Astrocyte of the cerebellum (primary cell): Measurements from ENCODE around the gene ADGRE1.

Experiments used
- DNase-seq: peaks from one replicate; pipeline ENCODE4 v3.0.0-alpha.2; 2011; ENCODE audit warnings: low read depth
- H3K4me3 ChIP-seq: 2 replicates; pipeline ENCODE4 v1.5.1; 2011; ENCODE audit warnings: mild to moderate bottlenecking, low read depth, low read length, moderate library complexity
- CTCF ChIP-seq: IDR thresholded peaks from 2 replicates; pipeline ENCODE4 v1.5.1; 2012; ENCODE audit warnings: low read length, low read depth, moderate library complexity, mild to moderate bottlenecking; ENCODE audit errors: missing control alignments
- in situ Hi-C: cut with HindIII; loops from 2 replicates; pipeline ENCODE4 v1.10.0; 2017; ENCODE audit warnings: low sequenced_read_pairs

ADGRE1 gene

GRCh38 chr19:6891761-6892385, 4.5 kb downstream of the ADGRE1 start:
- in situ Hi-C loops = no loop called here
- DNase-seq = no peak
- H3K4me3 ChIP-seq = no peak overlapping the region
- no peak for TF ChIP-seq CTCF

GRCh38 chr19:6894313-6894712, 6.9 kb downstream of the ADGRE1 start:
- TF ChIP-seq CTCF = no peak
- in situ Hi-C loops = no loop called here
- no peak overlapping the region for H3K4me3 ChIP-seq
- DNase-seq = no peak

GRCh38 chr19:6903446-6903845, 16.1 kb downstream of the ADGRE1 start:
- in situ Hi-C loops = no loop called here
- TF ChIP-seq CTCF = no peak

GRCh38 chr19:6906559-6907060, 19.2 kb downstream of the ADGRE1 start:
- no peak for TF ChIP-seq CTCF
- in situ Hi-C loops = no loop called here
- no peak overlapping the region for H3K4me3 ChIP-seq
- no peak for DNase-seq

More at GRCh38 chr19:6903446-6903845, 16.1 kb downstream of the ADGRE1 start:
- no peak overlapping the region for H3K4me3 ChIP-seq
- no peak for DNase-seq

GRCh38 chr19:6911523-6911922, 24.1 kb downstream of the ADGRE1 start:
- no peak overlapping the region for H3K4me3 ChIP-seq
- DNase-seq = no peak
- in situ Hi-C loops = no loop called here
- no peak for TF ChIP-seq CTCF

GRCh38 chr19:6914321-6914720, 26.9 kb downstream of the ADGRE1 start:
- in situ Hi-C loops = no loop called here
- H3K4me3 ChIP-seq = no peak overlapping the region
- no peak for TF ChIP-seq CTCF
- no peak for DNase-seq
